Activated T-cell treated with anti-CD3 and anti-CD28 coated beads for 24 hours (primary cell): Measurements from ENCODE around the gene ARMC3.

Experiments
- DNase-seq: peaks from one replicate; pipeline ENCODE4 v3.0.0-alpha.2; 2020; ENCODE audit warnings: low read depth

ARMC3 gene

DNA sequence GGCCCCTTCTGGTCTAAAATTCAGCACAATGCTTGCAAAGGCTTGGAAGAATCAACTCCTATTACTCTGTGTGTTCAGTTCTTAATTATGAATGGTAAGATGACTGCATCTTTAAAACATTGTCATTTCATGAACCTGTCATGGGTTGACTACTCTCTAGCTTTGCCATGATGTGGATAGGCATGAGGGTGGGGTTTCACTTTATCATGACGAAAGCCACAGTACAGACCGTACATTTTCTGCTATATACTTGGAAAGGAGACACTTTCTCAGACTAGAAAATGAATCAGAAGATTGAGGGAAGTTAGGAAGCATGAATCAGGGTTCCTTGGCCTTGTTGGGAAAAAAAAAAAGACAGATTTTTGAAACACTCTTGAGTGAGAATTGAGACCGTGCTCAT lies 147.8 kb downstream of the ARMC3 start:
- no peak for DNase-seq

DNA sequence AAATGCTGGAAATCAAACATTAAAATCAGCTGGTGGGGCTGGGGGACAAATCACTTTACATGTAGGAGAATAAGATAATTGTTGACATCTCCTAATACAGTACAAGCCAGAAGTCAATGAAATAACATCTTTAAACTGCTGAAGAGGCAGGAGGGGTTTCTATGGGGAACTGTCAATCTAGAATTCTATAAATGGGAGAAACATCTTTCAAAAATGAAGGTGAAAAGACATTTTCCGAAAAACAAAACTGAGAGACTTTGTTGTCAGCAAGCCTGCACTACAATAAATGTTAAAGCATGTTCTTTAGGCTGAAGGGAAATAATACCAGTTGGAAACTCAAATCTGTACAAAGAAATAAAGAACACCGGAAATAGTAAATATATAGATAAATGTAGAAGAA lies 150.3 kb downstream of the ARMC3 start:
- no peak for DNase-seq

DNA sequence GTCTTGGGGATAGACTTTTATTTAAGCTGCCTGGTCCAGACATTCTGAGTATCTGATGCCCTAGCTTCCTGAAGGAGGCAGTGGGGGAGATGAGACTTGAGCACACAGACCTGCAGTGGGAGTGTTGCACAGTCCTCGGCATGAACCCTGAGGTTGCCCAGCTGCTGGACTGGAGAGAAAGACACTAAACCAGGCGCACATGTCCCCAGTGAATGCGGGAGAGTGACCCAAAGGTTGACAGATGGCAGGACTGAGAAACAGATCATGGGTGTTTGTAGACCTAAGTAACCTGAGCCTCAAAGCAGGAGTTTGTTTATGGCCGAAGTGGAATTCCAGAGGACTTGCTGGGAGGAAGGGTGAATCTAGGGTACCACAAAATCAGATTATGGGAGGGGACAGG lies 151.8 kb downstream of the ARMC3 start:
- DNase-seq = no peak

DNA sequence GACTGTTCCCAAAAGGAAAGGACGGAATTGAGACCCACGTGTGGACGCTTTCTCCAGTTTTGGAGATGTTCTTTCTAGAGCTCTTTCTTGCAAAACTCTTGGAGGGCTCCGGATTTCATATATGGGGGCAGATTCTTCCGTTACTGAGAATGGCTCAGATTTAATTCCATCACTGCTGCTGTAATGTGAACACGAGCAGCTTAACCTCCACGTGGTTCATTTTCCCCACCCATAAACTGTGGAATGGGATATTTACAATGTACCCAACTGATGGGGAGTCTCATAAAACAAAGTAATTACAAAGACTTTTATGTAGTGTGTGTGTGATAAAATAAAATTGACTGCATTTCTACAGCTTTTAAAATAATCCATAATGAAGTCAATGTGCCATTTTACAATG lies 152.4 kb downstream of the ARMC3 start:
- DNase-seq = no peak

DNA sequence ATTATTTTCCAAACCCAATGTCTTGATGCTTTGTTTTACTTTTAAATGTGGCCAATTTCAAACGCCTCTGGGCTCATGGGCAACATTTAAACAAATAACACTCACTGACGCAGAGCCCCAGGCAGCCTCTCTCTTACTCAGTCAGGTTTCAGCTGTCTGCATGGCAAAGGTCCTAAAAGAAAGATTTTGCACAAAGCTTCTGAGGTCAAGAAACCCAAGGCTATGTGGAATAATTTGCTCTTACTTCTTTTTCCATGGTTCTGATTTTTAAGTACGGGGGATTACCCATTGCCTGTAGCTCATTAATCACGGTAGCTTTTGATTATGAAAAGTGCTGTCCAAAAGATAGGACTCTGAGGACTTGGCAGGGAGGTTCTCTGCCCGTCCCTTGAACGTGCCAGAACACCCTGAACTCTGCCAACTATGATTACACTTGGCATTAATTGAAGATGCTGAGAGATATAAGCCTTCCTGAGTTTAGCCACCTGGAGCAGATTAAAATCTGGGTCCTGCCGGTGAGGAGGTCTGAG lies 153.4 kb downstream of the ARMC3 start:
- no peak for DNase-seq

DNA sequence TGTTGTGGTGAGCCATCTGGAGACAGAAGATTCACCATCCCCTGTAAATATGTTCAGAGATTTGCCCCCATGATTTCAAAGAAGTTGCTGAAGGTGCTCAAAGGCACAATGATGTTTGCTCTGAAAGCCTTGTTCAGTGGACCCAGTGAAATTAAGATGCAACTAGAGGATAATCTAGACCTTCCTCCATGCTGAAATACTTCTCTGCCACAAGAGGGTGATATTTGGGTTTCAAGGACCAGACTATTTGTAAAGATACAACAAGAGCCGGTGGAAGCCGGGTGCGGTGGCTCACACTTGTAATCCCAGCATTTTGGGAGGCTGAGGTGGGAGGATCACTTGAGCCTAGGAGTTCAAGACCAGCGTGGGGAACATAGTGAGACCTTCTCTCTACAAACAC lies 154.0 kb downstream of the ARMC3 start:
- no peak for DNase-seq
